ENCODE data around the gene POPDC3. TPM values are rescaled to one million over a fixed set of nuclear protein-coding genes. Genes with fewer than 3 reads are reported as not detected.

POPDC3 gene
- total and polyA plus RNA-seq, 5 donors from 2014 or later, result not detected

DNA sequence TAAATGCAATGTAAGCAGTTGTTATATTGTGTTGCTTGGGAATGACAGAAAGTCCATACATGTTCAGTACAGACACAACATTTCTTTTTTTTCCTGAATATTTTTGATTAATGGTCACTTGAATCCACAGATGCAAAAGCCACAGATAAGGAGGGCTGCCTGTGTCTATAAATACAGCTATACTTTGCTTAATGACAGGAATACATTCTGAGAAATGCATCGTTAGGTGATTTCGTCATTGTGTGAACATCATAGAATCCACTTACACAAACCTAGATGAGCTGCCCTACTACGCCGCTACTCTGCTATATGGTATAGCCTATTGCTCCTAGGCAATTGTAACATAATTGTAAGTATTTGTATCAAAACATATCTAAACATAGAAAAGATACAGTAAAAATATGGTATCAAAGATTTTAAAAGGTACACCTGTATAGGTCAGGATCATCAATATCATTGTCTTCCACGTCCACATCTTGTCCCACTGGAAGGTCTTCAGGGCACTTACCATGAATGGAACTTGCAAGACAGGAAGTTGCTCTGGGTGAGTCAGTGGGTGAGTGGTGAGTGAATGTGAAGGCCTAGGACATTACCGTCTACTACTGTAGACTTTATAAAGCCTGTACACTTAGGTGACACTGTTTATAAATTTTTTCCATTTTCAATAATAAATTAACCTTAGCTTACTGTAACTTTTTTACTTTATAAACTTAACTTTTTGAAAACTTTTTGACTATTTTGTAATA, 27.9 kb upstream of the POPDC3 start:
- H3K4me3 Mint-ChIP-seq, result no peak overlapping the region
- no peak for DNase-seq

DNA sequence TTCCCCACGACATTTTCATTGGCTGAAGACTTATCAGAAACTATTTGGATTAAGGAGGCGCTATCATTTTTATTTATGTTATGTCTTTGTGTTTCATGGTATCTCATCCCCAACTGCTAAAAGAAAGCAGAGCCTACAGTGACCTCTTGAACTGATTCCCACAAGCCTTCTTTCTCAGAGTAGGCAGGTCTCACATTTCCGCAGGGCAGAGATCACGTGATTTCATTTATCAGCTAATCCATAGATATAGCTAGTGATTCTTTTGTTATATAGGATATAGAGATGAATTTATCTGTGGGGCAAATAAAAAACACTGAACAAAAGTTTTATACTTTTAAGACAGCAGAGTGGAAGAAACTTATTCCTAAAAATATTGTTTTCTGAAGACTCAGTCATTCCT, 25.0 kb upstream of the POPDC3 start:
- ATAC-seq (ENCODE audit: low read depth in 2 of 2), result no peak
- H3K9me3 ChIP-seq (ENCODE audit: control insufficient read depth in 2 of 2, low read length in 2 of 2), result no peaks in the 10 kb centered on the region

More for the DNA sequence above, 27.9 kb upstream of the POPDC3 start:
- Mint-ChIP-seq H3K9me3 (peaks cover 0 to 2% (median 0%) of the 10 kb centered on the region in 7 donors), H3K4me1 (no peaks in the 10 kb centered on the region), H3K27ac (no peak overlapping the region), H3K36me3 (no peaks in the 10 kb centered on the region), H3K27me3 (peaks cover 17% of the 10 kb centered on the region)
- no peak overlapping the region for H3K4me3 ChIP-seq (ENCODE audit: low read depth, low read length)
- H3K4me1 ChIP-seq (ENCODE audit: control insufficient read depth, insufficient read depth, low read length, poor library complexity, severe bottlenecking), result no peaks in the 10 kb centered on the region
- no peaks in the 10 kb centered on the region for H3K36me3 ChIP-seq (ENCODE audit: control insufficient read depth, insufficient read depth, low read length)
- no peaks in the 10 kb centered on the region for H3K9me3 ChIP-seq (ENCODE audit: control insufficient read depth in 2 of 2, low read length in 2 of 2)
- peaks cover 3% of the 10 kb centered on the region for H3K27me3 ChIP-seq (ENCODE audit: control insufficient read depth, insufficient read depth, low read length)
- ATAC-seq (ENCODE audit: low read depth in 2 of 2), result no peak
- H3K27ac ChIP-seq (ENCODE audit: insufficient read depth, low read length, poor library complexity, severe bottlenecking), result no peak overlapping the region

GRCh38 chr6:105204331-105204730, 24.5 kb upstream of the POPDC3 start:
- H3K9me3 ChIP-seq (ENCODE audit: control insufficient read depth in 2 of 2, low read length in 2 of 2), result no peaks in the 10 kb centered on the region
- no peak overlapping the region for H3K4me3 ChIP-seq (ENCODE audit: low read depth, low read length)
- no peak for ATAC-seq (ENCODE audit: low read depth in 2 of 2)
- H3K27ac Mint-ChIP-seq, result no peak overlapping the region
- H3K27ac ChIP-seq (ENCODE audit: insufficient read depth, low read length, poor library complexity, severe bottlenecking), result no peak overlapping the region
- no peak overlapping the region for H3K4me3 Mint-ChIP-seq
- no peak for DNase-seq
- H3K9me3 Mint-ChIP-seq, result peaks cover 0 to 2% (median 0%) of the 10 kb centered on the region in 7 donors
- H3K36me3 ChIP-seq (ENCODE audit: control insufficient read depth, insufficient read depth, low read length), result no peaks in the 10 kb centered on the region
- H3K4me1 Mint-ChIP-seq, result no peaks in the 10 kb centered on the region
- peaks cover 26% of the 10 kb centered on the region for H3K27me3 Mint-ChIP-seq
- no peaks in the 10 kb centered on the region for H3K36me3 Mint-ChIP-seq
- peaks cover 3% of the 10 kb centered on the region for H3K27me3 ChIP-seq (ENCODE audit: control insufficient read depth, insufficient read depth, low read length)
- no peaks in the 10 kb centered on the region for H3K4me1 ChIP-seq (ENCODE audit: control insufficient read depth, insufficient read depth, low read length, poor library complexity, severe bottlenecking)

More for the DNA sequence above, 25.0 kb upstream of the POPDC3 start:
- no peak overlapping the region for H3K4me3 Mint-ChIP-seq
- H3K9me3 Mint-ChIP-seq, result peaks cover 0 to 2% (median 0%) of the 10 kb centered on the region in 7 donors
- no peaks in the 10 kb centered on the region for H3K4me1 Mint-ChIP-seq
- H3K27ac Mint-ChIP-seq, result no peak overlapping the region
- no peak for DNase-seq
- H3K36me3 Mint-ChIP-seq, result no peaks in the 10 kb centered on the region
- peaks cover 23% of the 10 kb centered on the region for H3K27me3 Mint-ChIP-seq
- no peaks in the 10 kb centered on the region for H3K4me1 ChIP-seq (ENCODE audit: control insufficient read depth, insufficient read depth, low read length, poor library complexity, severe bottlenecking)
- no peak overlapping the region for H3K4me3 ChIP-seq (ENCODE audit: low read depth, low read length)
- H3K27ac ChIP-seq (ENCODE audit: insufficient read depth, low read length, poor library complexity, severe bottlenecking), result no peak overlapping the region
- H3K36me3 ChIP-seq (ENCODE audit: control insufficient read depth, insufficient read depth, low read length), result no peaks in the 10 kb centered on the region
- peaks cover 3% of the 10 kb centered on the region for H3K27me3 ChIP-seq (ENCODE audit: control insufficient read depth, insufficient read depth, low read length)

DNA sequence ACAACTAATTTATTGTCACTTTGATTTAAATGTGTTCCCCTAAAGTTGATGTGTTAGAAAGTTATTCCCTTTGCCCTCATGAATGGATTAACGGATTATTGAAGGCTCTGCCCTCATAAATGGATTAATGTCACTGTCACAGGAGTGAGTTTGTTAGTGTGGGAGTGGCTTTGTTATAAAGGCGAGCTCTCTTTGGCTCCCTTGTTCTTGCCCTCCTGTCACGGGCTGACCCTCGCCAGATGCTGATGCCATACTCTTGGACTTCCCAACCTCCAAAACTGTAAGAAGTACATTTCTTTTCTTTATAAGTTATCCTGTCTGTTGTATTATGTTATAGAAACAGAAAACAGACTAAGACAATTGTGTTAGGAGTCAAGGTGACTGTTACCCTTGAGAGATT, 22.7 kb upstream of the POPDC3 start:
- peaks cover 3% of the 10 kb centered on the region for H3K27me3 ChIP-seq (ENCODE audit: control insufficient read depth, insufficient read depth, low read length)
- H3K4me3 Mint-ChIP-seq, result peak overlapping the region in 1 of 4 donors; percentile 39
- no peaks in the 10 kb centered on the region for H3K36me3 Mint-ChIP-seq
- H3K9me3 ChIP-seq (ENCODE audit: control insufficient read depth in 2 of 2, low read length in 2 of 2), result no peaks in the 10 kb centered on the region
- H3K9me3 Mint-ChIP-seq, result peaks cover 0 to 2% (median 0%) of the 10 kb centered on the region in 7 donors
- no peaks in the 10 kb centered on the region for H3K36me3 ChIP-seq (ENCODE audit: control insufficient read depth, insufficient read depth, low read length)
- no peak for DNase-seq
- H3K4me3 ChIP-seq (ENCODE audit: low read depth, low read length), result no peak overlapping the region
- H3K4me1 ChIP-seq (ENCODE audit: control insufficient read depth, insufficient read depth, low read length, poor library complexity, severe bottlenecking), result no peaks in the 10 kb centered on the region
- H3K27ac Mint-ChIP-seq, result no peak overlapping the region
- H3K4me1 Mint-ChIP-seq, result no peaks in the 10 kb centered on the region
- peaks cover 30% of the 10 kb centered on the region for H3K27me3 Mint-ChIP-seq
- H3K27ac ChIP-seq (ENCODE audit: insufficient read depth, low read length, poor library complexity, severe bottlenecking), result no peak overlapping the region
- ATAC-seq (ENCODE audit: low read depth in 2 of 2), result no peak

DNA sequence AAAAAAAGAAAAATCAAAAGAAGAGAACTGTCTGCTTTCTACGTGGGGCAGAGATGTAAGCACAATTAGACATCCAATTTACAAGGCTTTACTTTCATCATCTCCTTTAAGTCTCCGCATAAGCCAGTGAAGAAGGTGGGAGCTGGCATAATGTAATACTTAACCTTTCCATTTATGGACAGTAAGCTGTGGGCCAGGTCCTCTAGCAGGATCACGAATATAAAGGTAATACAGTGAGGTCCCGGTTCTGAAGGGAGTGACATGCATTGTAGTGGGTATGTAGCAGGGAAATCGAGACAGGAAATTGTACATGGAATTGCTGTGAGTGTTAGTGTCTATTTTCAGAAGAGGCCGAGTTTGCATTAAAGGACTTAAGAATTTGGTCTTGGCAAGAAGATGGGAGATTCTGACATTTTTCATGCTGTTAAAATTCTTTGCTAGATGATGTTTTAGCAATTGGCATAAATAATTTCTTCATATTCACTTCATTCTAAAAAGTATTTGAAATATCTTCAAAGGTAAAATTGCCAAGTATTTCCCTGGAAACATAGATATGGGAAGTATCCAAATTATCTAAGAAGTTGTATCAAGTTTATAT, 20.4 kb upstream of the POPDC3 start:
- ATAC-seq (ENCODE audit: low read depth in 2 of 2) (no peak), DNase-seq (no peak)
- no peak overlapping the region for H3K4me3 Mint-ChIP-seq
- Histone ChIP-seq H3K36me3 (ENCODE audit: control insufficient read depth, insufficient read depth, low read length) (no peaks in the 10 kb centered on the region), H3K27me3 (ENCODE audit: control insufficient read depth, insufficient read depth, low read length) (no peaks in the 10 kb centered on the region), H3K4me3 (ENCODE audit: low read depth, low read length) (no peak overlapping the region), H3K9me3 (ENCODE audit: control insufficient read depth in 2 of 2, low read length in 2 of 2) (no peaks in the 10 kb centered on the region), H3K4me1 (ENCODE audit: control insufficient read depth, insufficient read depth, low read length, poor library complexity, severe bottlenecking) (no peaks in the 10 kb centered on the region), H3K27ac (ENCODE audit: insufficient read depth, low read length, poor library complexity, severe bottlenecking) (no peak overlapping the region)
- H3K4me1 Mint-ChIP-seq, result no peaks in the 10 kb centered on the region
- no peak overlapping the region for H3K27ac Mint-ChIP-seq
- peaks cover 0 to 3% (median 0%) of the 10 kb centered on the region in 7 donors for H3K9me3 Mint-ChIP-seq
- H3K36me3 Mint-ChIP-seq, result no peaks in the 10 kb centered on the region
- H3K27me3 Mint-ChIP-seq, result peaks cover 26% of the 10 kb centered on the region

DNA sequence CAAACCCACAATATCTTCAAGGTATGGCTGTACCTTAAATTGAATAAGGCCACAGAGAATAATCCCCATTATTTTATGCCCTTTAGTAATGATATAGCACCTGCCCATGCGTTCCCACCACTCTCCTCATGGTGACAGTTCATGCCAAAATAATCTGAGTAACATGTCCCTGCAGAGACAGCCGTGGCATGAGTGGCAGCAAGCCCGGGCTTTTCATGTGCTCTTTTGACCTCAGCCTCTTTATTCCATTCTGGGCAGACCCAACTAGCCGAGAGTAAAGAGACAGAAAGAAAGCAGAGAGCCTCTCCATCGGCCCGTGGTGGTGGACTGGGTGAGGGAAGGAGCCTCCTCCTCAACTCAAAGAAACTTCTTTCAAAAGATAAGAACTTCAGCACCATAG, 19.9 kb upstream of the POPDC3 start:
- DNase-seq, result no peak
- ATAC-seq (ENCODE audit: low read depth in 2 of 2), result no peak
- H3K4me1 ChIP-seq (ENCODE audit: control insufficient read depth, insufficient read depth, low read length, poor library complexity, severe bottlenecking), result no peaks in the 10 kb centered on the region
- no peaks in the 10 kb centered on the region for H3K27me3 ChIP-seq (ENCODE audit: control insufficient read depth, insufficient read depth, low read length)
- Mint-ChIP-seq H3K4me3 (no peak overlapping the region), H3K4me1 (no peaks in the 10 kb centered on the region), H3K27me3 (peaks cover 30% of the 10 kb centered on the region), H3K36me3 (no peaks in the 10 kb centered on the region), H3K9me3 (peaks cover 0 to 3% (median 0%) of the 10 kb centered on the region in 7 donors), H3K27ac (no peak overlapping the region)
- no peak overlapping the region for H3K27ac ChIP-seq (ENCODE audit: insufficient read depth, low read length, poor library complexity, severe bottlenecking)
- no peaks in the 10 kb centered on the region for H3K36me3 ChIP-seq (ENCODE audit: control insufficient read depth, insufficient read depth, low read length)
- H3K9me3 ChIP-seq (ENCODE audit: control insufficient read depth in 2 of 2, low read length in 2 of 2), result no peaks in the 10 kb centered on the region
- no peak overlapping the region for H3K4me3 ChIP-seq (ENCODE audit: low read depth, low read length)

DNA sequence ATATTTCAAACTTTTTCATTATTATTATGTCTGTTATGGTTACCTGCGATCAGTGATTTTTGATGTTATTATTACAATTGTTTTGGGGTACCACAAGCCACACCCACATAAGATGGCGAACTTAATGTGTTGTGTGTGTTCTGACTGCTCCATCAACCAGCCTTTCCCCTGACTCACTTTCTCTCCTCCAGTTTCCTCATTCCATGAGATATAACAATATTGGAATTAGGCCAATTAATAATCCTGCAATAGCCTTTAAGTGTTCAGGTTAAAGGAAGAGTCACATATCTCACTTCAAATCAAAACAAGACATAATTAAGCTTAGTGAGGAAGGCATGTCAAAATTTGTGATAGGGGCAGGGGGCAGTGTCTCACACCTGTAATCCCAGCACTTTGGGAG, 16.3 kb upstream of the POPDC3 start:
- DNase-seq (no peak), ATAC-seq (ENCODE audit: low read depth in 2 of 2) (no peak)
- Histone ChIP-seq H3K9me3 (ENCODE audit: control insufficient read depth in 2 of 2, low read length in 2 of 2) (no peaks in the 10 kb centered on the region), H3K27ac (ENCODE audit: insufficient read depth, low read length, poor library complexity, severe bottlenecking) (no peak overlapping the region), H3K4me1 (ENCODE audit: control insufficient read depth, insufficient read depth, low read length, poor library complexity, severe bottlenecking) (no peaks in the 10 kb centered on the region), H3K27me3 (ENCODE audit: control insufficient read depth, insufficient read depth, low read length) (peaks cover 7% of the 10 kb centered on the region), H3K4me3 (ENCODE audit: low read depth, low read length) (no peak overlapping the region), H3K36me3 (ENCODE audit: control insufficient read depth, insufficient read depth, low read length) (no peaks in the 10 kb centered on the region)
- H3K4me1 Mint-ChIP-seq, result no peaks in the 10 kb centered on the region
- H3K27ac Mint-ChIP-seq, result no peak overlapping the region
- peaks cover 0 to 3% (median 0%) of the 10 kb centered on the region in 7 donors for H3K9me3 Mint-ChIP-seq
- H3K4me3 Mint-ChIP-seq, result no peak overlapping the region
- H3K27me3 Mint-ChIP-seq, result peaks cover 25% of the 10 kb centered on the region
- no peaks in the 10 kb centered on the region for H3K36me3 Mint-ChIP-seq

GRCh38 chr6:105194591-105194990, 14.8 kb upstream of the POPDC3 start:
- ATAC-seq (ENCODE audit: low read depth in 2 of 2) (no peak), DNase-seq (no peak)
- H3K9me3 ChIP-seq (ENCODE audit: control insufficient read depth in 2 of 2, low read length in 2 of 2), result no peaks in the 10 kb centered on the region
- H3K36me3 ChIP-seq (ENCODE audit: control insufficient read depth, insufficient read depth, low read length), result no peaks in the 10 kb centered on the region
- H3K27ac ChIP-seq (ENCODE audit: insufficient read depth, low read length, poor library complexity, severe bottlenecking), result no peak overlapping the region
- H3K27me3 ChIP-seq (ENCODE audit: control insufficient read depth, insufficient read depth, low read length), result peaks cover 8% of the 10 kb centered on the region
- Mint-ChIP-seq H3K36me3 (no peaks in the 10 kb centered on the region), H3K27me3 (peaks cover 21% of the 10 kb centered on the region), H3K9me3 (peaks cover 0 to 3% (median 0%) of the 10 kb centered on the region in 7 donors), H3K4me3 (no peak overlapping the region), H3K27ac (no peak overlapping the region), H3K4me1 (no peaks in the 10 kb centered on the region)
- H3K4me1 ChIP-seq (ENCODE audit: control insufficient read depth, insufficient read depth, low read length, poor library complexity, severe bottlenecking), result no peaks in the 10 kb centered on the region
- H3K4me3 ChIP-seq (ENCODE audit: low read depth, low read length), result no peak overlapping the region

Measured in CD4-positive, CD25-positive, alpha-beta regulatory T cell (primary cell).